Left ventricle myocardium inferior (tissue), 1 donor: ENCODE data around the gene RAP1GAP. TPM values are rescaled to one million over a fixed set of nuclear protein-coding genes. Genes with fewer than 3 reads are reported as not detected.

Experiments used
- DNase-seq: peaks from one replicate; pipeline ENCODE4 v3.0.0-alpha.2; 2020
- H3K27ac ChIP-seq: fragments of 200-600 bp; replicated peaks from 2 replicates; pipeline ENCODE4 v1.8.0; 2021
- H3K27me3 ChIP-seq: fragments of 200-600 bp; 2 replicates; pipeline ENCODE4 v1.8.0; 2021; ENCODE audit warnings: low read depth
- H3K36me3 ChIP-seq: fragments of 200-600 bp; 2 replicates; pipeline ENCODE4 v1.8.0; 2021
- H3K4me1 ChIP-seq: fragments of 200-600 bp; 2 replicates; pipeline ENCODE4 v1.8.0; 2021
- H3K4me3 ChIP-seq: fragments of 200-600 bp; 2 replicates; pipeline ENCODE4 v1.8.0; 2021; ENCODE audit warnings: mild to moderate bottlenecking, moderate library complexity
- H3K9me3 ChIP-seq: fragments of 200-600 bp; replicated peaks from 2 replicates; pipeline ENCODE4 v1.8.0; 2021
- CTCF ChIP-seq: fragments of 200-600 bp; IDR thresholded peaks from 2 replicates; pipeline ENCODE4 v1.8.0; 2021; ENCODE audit warnings: antibody characterized with exemption, mild to moderate bottlenecking, borderline replicate concordance
- intact Hi-C: fragments of 100-400 bp; cut with micrococcal nuclease; formaldehyde crosslinking; loops from one replicate; pipeline ENCODE4 v1.11.0; 2022
- total RNA-seq: library from RNA; stranded (reverse); fragmentation: NEBNext Ultra II Directional; extraction: Animal tissue kit (Norgen Biotek cat#: 25700); gene quantifications from one replicate; pipeline ENCODE4 v1.2.1, GENCODE V29; 2021
- donor health status: DM: no; HTN: yes; CAD: no; lungs with severe emphysema.

Gene RAP1GAP
- total RNA-seq, 1 donor from 2014 or later = 6.2 TPM

GRCh38 chr1:21605012-21605715 lies 64.0 kb downstream of the RAP1GAP start:
- intact Hi-C loops = no loop called here
- no peak for TF ChIP-seq CTCF
- no peak overlapping the region for H3K27ac ChIP-seq
- H3K9me3 ChIP-seq = no peaks in the 10 kb centered on the region
- H3K4me3 ChIP-seq = no peak overlapping the region
- H3K36me3 ChIP-seq = no peaks in the 10 kb centered on the region
- peaks cover 24% of the 10 kb centered on the region for H3K27me3 ChIP-seq
- H3K4me1 ChIP-seq = no peaks in the 10 kb centered on the region
- DNase-seq = no peak

GRCh38 chr1:21604208-21604957 lies 64.8 kb downstream of the RAP1GAP start:
- intact Hi-C loops = no loop called here
- Histone ChIP-seq H3K4me1 (no peaks in the 10 kb centered on the region), H3K36me3 (no peaks in the 10 kb centered on the region), H3K9me3 (no peaks in the 10 kb centered on the region), H3K27ac (no peak overlapping the region), H3K27me3 (peaks cover 26% of the 10 kb centered on the region), H3K4me3 (no peak overlapping the region)
- TF ChIP-seq CTCF = no peak
- no peak for DNase-seq

GRCh38 chr1:21603177-21604138 lies 65.7 kb downstream of the RAP1GAP start:
- Histone ChIP-seq H3K4me3 (no peak overlapping the region), H3K27ac (no peak overlapping the region), H3K4me1 (no peaks in the 10 kb centered on the region), H3K36me3 (no peaks in the 10 kb centered on the region), H3K9me3 (no peaks in the 10 kb centered on the region), H3K27me3 (peaks cover 35% of the 10 kb centered on the region)
- DNase-seq = no peak
- intact Hi-C loops = no loop called here
- TF ChIP-seq CTCF = no peak

DNA sequence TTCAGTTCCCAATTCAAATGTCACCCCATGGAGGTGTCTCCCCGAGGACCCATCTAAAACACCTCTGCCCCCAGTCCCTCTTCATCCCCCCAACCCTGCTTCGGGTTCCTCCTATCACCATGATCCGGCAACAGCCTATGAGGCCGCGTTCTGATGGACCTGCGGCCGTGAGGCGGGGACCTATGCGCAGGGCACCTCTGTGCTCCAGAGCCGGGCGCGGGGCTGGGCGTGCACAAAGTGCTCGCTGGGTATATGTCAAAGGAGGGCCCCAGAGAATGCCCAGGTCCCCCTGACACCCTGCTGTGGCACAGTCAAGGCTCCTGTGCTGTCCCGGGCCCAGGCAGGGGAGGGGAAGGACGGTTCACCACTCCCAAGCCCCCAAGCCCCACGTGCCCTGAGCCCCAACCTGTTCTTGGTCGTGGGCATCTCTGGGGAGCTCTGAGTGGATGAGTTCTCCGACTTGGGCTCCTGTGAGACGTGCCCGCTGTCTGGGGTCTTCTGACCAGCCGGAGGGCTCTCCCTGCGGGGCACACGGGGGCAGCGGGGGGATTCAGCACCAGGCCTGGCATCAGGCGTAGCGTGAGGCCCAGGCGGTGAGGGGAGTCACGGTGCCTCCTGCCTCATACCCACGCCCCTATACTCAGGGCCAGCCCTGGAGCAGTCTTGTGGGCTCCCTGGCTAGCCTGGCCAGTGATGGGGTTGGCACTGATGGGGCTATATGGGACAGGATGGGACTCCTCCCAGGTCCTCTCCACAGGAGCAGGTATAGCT lies 67.7 kb downstream of the RAP1GAP start:
- no peak for DNase-seq
- Histone ChIP-seq H3K4me1 (no peaks in the 10 kb centered on the region), H3K27me3 (peaks cover 51% of the 10 kb centered on the region), H3K27ac (no peak overlapping the region), H3K9me3 (no peaks in the 10 kb centered on the region), H3K36me3 (no peaks in the 10 kb centered on the region), H3K4me3 (no peak overlapping the region)
- no peak for TF ChIP-seq CTCF
- intact Hi-C loops = no loop called here

DNA sequence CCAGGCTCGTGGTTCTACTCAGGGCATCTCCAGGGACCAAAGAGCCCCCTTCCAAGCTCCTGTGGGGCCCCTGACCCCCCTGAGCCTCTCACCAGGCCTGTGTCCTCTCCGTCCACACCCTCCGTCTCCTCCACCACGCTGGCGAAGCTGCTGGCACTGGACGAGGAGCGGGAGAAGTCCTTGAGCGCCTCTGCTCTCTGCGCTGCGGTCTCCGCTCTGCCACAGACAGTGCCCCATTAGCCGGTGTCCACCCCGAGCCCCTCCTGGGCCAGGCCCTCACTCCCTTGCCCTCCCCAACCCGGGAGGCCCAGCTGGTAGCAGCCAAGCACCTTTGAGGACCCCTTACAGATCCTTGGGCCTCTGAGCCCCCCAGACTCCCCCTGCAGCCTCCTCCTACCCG lies 69.8 kb downstream of the RAP1GAP start:
- DNase-seq = no peak
- Histone ChIP-seq H3K27ac (no peak overlapping the region), H3K36me3 (no peaks in the 10 kb centered on the region), H3K27me3 (peaks cover 59% of the 10 kb centered on the region), H3K9me3 (no peaks in the 10 kb centered on the region), H3K4me3 (no peak overlapping the region), H3K4me1 (no peaks in the 10 kb centered on the region)
- TF ChIP-seq CTCF = no peak
- intact Hi-C loops = no loop called here
